ENCODE results near the gene GC. TPM values are rescaled to one million over a fixed set of nuclear protein-coding genes. Genes with fewer than 3 reads are reported as not detected.

Gene GC
- total RNA-seq, 1 donor from 2014 or later: not detected

DNA sequence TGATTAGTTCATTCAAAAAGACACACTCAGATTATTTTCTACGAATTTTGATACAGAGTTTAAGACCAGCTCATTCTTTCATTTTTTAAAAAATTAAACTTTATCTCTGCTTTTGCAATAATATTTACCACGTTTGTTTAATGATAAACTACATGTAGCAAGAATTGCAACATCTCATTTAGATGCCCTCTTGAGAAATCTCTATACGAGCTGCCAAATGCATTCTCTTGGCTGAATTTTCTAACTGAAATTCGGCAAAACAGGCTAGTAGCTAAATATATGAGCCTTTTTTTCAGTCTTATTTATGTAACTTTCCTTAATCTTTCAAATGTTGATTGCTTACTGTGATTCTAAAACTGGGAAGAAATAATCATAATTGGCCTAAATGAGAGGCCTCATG lies 2.1 kb upstream of the GC start:
- TF ChIP-seq, protein P1, sequence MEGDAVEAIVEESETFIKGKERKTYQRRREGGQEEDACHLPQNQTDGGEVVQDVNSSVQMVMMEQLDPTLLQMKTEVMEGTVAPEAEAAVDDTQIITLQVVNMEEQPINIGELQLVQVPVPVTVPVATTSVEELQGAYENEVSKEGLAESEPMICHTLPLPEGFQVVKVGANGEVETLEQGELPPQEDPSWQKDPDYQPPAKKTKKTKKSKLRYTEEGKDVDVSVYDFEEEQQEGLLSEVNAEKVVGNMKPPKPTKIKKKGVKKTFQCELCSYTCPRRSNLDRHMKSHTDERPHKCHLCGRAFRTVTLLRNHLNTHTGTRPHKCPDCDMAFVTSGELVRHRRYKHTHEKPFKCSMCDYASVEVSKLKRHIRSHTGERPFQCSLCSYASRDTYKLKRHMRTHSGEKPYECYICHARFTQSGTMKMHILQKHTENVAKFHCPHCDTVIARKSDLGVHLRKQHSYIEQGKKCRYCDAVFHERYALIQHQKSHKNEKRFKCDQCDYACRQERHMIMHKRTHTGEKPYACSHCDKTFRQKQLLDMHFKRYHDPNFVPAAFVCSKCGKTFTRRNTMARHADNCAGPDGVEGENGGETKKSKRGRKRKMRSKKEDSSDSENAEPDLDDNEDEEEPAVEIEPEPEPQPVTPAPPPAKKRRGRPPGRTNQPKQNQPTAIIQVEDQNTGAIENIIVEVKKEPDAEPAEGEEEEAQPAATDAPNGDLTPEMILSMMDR (IDR thresholded peaks at IDR 0.05; ENCODE audit: insufficient read depth, low read depth, low read length): no peak
- no peak for TF ChIP-seq EZH2 (IDR thresholded peaks at IDR 0.05; ENCODE audit: insufficient read depth, low read length)
- H3K27ac ChIP-seq (ENCODE audit: low read depth, low read length): no peak overlapping the region
- Mint-ChIP-seq H3K36me3 (ENCODE audit: low read depth, unreplicated experiment) (no peaks in the 10 kb centered on the region), H3K27ac (ENCODE audit: unreplicated experiment) (no peak overlapping the region), H3K4me1 (ENCODE audit: low read depth, unreplicated experiment) (no peaks in the 10 kb centered on the region), H3K9me3 (ENCODE audit: unreplicated experiment) (no peaks in the 10 kb centered on the region), H3K27me3 (ENCODE audit: low read depth, unreplicated experiment) (no peaks in the 10 kb centered on the region), H3K4me3 (ENCODE audit: unreplicated experiment) (no peak overlapping the region)
- H3K4me3 ChIP-seq (ENCODE audit: insufficient read depth, low read depth, low read length): no peak overlapping the region
- no peaks in the 10 kb centered on the region for H3K4me1 ChIP-seq (ENCODE audit: insufficient read depth, low read length)
- no peak overlapping the region for H3K4me2 ChIP-seq (ENCODE audit: low read length)
- H3K9me3 ChIP-seq (ENCODE audit: insufficient read depth, low read depth, low read length): no peaks in the 10 kb centered on the region
- no peaks in the 10 kb centered on the region for H3K79me2 ChIP-seq (ENCODE audit: insufficient read depth, low read length)
- no peaks in the 10 kb centered on the region for H3K36me3 ChIP-seq (ENCODE audit: insufficient read depth, low read length)
- H3K9ac ChIP-seq (ENCODE audit: low read length): no peak overlapping the region
- no peaks in the 10 kb centered on the region for H4K20me1 ChIP-seq (ENCODE audit: insufficient read depth, low read length)
- H2AFZ ChIP-seq (ENCODE audit: low read depth, low read length): no peak overlapping the region
- FAIRE-seq (no peak), DNase-seq (ENCODE audit: low read depth) (no peak)
- H3K27me3 ChIP-seq (ENCODE audit: insufficient read depth, low read length): no peaks in the 10 kb centered on the region

DNA sequence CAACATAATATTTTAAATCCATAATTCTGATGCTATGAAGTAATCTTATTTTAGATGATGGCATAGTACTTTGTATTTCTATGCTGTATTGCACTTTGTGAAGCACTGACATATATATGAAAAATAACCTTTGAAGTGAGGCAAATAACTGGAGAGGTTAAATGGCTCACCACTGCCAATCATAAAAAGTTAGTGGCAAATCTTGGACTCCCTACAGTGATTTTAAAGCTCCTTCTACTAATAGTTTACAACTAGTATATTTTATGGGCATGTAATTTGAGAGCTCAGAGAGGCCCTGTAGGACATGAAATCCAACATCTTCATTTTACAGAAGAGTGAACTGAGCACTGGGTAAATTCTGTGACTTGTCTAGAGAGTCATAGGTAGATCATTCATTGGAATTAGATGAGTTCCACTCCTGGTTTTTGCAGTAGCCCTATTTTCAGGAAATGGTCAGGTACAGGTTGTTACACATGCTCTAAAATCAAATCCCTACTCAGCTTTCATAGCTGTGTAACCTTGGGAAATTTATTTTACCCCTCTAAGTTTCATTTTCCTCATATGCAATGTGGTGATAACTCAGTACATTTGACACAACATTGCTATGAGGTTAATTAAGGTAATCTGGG lies 804 bp upstream of the GC start:
- no peaks in the 10 kb centered on the region for H4K20me1 ChIP-seq (ENCODE audit: insufficient read depth, low read length)
- DNase-seq (ENCODE audit: low read depth) (no peak), FAIRE-seq (no peak)
- Mint-ChIP-seq H3K27me3 (ENCODE audit: low read depth, unreplicated experiment) (no peaks in the 10 kb centered on the region), H3K27ac (ENCODE audit: unreplicated experiment) (no peak overlapping the region), H3K4me3 (ENCODE audit: unreplicated experiment) (no peak overlapping the region), H3K9me3 (ENCODE audit: unreplicated experiment) (no peaks in the 10 kb centered on the region), H3K4me1 (ENCODE audit: low read depth, unreplicated experiment) (no peaks in the 10 kb centered on the region), H3K36me3 (ENCODE audit: low read depth, unreplicated experiment) (no peaks in the 10 kb centered on the region)
- H3K4me3 ChIP-seq (ENCODE audit: insufficient read depth, low read depth, low read length): no peak overlapping the region
- H3K27me3 ChIP-seq (ENCODE audit: insufficient read depth, low read length): no peaks in the 10 kb centered on the region
- no peaks in the 10 kb centered on the region for H3K4me1 ChIP-seq (ENCODE audit: insufficient read depth, low read length)
- H3K79me2 ChIP-seq (ENCODE audit: insufficient read depth, low read length): no peaks in the 10 kb centered on the region
- TF ChIP-seq, protein P1 (IDR thresholded peaks at IDR 0.05; ENCODE audit: insufficient read depth, low read depth, low read length): no peak
- no peak for TF ChIP-seq EZH2 (IDR thresholded peaks at IDR 0.05; ENCODE audit: insufficient read depth, low read length)
- no peak overlapping the region for H2AFZ ChIP-seq (ENCODE audit: low read depth, low read length)
- H3K36me3 ChIP-seq (ENCODE audit: insufficient read depth, low read length): no peaks in the 10 kb centered on the region
- no peak overlapping the region for H3K4me2 ChIP-seq (ENCODE audit: low read length)
- no peak overlapping the region for H3K9ac ChIP-seq (ENCODE audit: low read length)
- H3K27ac ChIP-seq (ENCODE audit: low read depth, low read length): no peak overlapping the region
- no peaks in the 10 kb centered on the region for H3K9me3 ChIP-seq (ENCODE audit: insufficient read depth, low read depth, low read length)

DNA sequence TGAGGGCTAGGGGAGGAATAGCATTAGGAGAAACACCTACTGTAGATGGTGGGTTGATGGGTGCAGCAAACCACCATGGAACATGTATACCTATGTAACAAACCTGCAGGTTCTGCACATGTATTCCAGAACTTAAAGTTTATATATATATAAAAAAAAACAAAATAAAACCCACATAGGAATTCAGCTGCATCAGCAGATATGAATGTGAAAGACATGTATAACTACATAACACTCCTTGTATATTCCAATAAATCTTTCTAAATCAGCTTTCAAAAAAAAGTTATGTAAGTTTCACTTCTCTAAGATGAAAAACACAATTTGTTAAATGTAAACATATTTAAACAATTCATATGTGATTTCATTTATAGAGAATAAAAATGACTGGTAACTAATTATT lies 6.0 kb downstream of the GC start:
- Histone ChIP-seq H3K9me3 (ENCODE audit: insufficient read depth, low read depth, low read length) (no peaks in the 10 kb centered on the region), H3K4me1 (ENCODE audit: insufficient read depth, low read length) (no peaks in the 10 kb centered on the region), H3K27me3 (ENCODE audit: insufficient read depth, low read length) (no peaks in the 10 kb centered on the region), H3K4me3 (ENCODE audit: insufficient read depth, low read depth, low read length) (no peak overlapping the region), H3K4me2 (ENCODE audit: low read length) (no peak overlapping the region), H2AFZ (ENCODE audit: low read depth, low read length) (no peak overlapping the region), H3K27ac (ENCODE audit: low read depth, low read length) (no peak overlapping the region), H3K79me2 (ENCODE audit: insufficient read depth, low read length) (no peaks in the 10 kb centered on the region), H3K36me3 (ENCODE audit: insufficient read depth, low read length) (no peaks in the 10 kb centered on the region), H4K20me1 (ENCODE audit: insufficient read depth, low read length) (no peaks in the 10 kb centered on the region), H3K9ac (ENCODE audit: low read length) (no peak overlapping the region)
- no peak for FAIRE-seq
- no peaks in the 10 kb centered on the region for H3K27me3 Mint-ChIP-seq (ENCODE audit: low read depth, unreplicated experiment)
- no peak overlapping the region for H3K4me3 Mint-ChIP-seq (ENCODE audit: unreplicated experiment)
- H3K36me3 Mint-ChIP-seq (ENCODE audit: low read depth, unreplicated experiment): no peaks in the 10 kb centered on the region
- H3K9me3 Mint-ChIP-seq (ENCODE audit: unreplicated experiment): no peaks in the 10 kb centered on the region
- H3K4me1 Mint-ChIP-seq (ENCODE audit: low read depth, unreplicated experiment): peaks cover 4% of the 10 kb centered on the region
- TF ChIP-seq, protein P1 (IDR thresholded peaks at IDR 0.05; ENCODE audit: insufficient read depth, low read depth, low read length): no peak
- no peak for TF ChIP-seq EZH2 (IDR thresholded peaks at IDR 0.05; ENCODE audit: insufficient read depth, low read length)
- no peak overlapping the region for H3K27ac Mint-ChIP-seq (ENCODE audit: unreplicated experiment)
- no peak for DNase-seq (ENCODE audit: low read depth)
